Keratinocyte (primary cell): ENCODE data around the gene CHIA.

ENCODE experiments used
- EZH2 ChIP-seq: IDR thresholded peaks from one replicate; pipeline ENCODE4 v1.6.1; 2012; ENCODE audit warnings: inconsistent platforms, mild to moderate bottlenecking, low read length, moderate library complexity
- TF ChIP-seq, protein P1 (sequence below), 3 experiments: IDR thresholded peaks in 1 of 3; conservative IDR thresholded peaks in 1 of 3; optimal IDR thresholded peaks in 1 of 3; 2 replicates in 2 of 3; 3 replicates in 1 of 3; pipeline versions ENCODE3 to v1.5.1; 2011; ENCODE audit warnings: low read length in 3 of 3, mild to moderate bottlenecking in 3 of 3, moderate library complexity in 2 of 3, control low read depth in 1 of 3, inconsistent platforms in 1 of 3; ENCODE audit not compliant: insufficient read depth in 2 of 3; ENCODE audit errors: extremely low read depth in 1 of 3

GRCh38 chr1:111269825-111270406 is 20.7 kb upstream of the CHIA start:
- TF ChIP-seq, protein P1, sequence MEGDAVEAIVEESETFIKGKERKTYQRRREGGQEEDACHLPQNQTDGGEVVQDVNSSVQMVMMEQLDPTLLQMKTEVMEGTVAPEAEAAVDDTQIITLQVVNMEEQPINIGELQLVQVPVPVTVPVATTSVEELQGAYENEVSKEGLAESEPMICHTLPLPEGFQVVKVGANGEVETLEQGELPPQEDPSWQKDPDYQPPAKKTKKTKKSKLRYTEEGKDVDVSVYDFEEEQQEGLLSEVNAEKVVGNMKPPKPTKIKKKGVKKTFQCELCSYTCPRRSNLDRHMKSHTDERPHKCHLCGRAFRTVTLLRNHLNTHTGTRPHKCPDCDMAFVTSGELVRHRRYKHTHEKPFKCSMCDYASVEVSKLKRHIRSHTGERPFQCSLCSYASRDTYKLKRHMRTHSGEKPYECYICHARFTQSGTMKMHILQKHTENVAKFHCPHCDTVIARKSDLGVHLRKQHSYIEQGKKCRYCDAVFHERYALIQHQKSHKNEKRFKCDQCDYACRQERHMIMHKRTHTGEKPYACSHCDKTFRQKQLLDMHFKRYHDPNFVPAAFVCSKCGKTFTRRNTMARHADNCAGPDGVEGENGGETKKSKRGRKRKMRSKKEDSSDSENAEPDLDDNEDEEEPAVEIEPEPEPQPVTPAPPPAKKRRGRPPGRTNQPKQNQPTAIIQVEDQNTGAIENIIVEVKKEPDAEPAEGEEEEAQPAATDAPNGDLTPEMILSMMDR (optimal IDR thresholded peaks at IDR 0.05 in 1 of 3, IDR thresholded peaks at IDR 0.05 in 1 of 3, conservative IDR thresholded peaks at IDR 0.05 in 1 of 3; ENCODE audit: extremely low read depth in 1 of 3, insufficient read depth in 2 of 3, low read length in 3 of 3): no peak
- TF ChIP-seq EZH2: no peak
